GM12872 (cell line): ENCODE measurements around the gene SPEN.

Experiments
- CTCF ChIP-seq: IDR thresholded peaks from 3 replicates; pipeline ENCODE4 v1.5.1; 2011; ENCODE audit warnings: low read depth, mild to moderate bottlenecking, low read length, moderate library complexity; ENCODE audit not compliant: insufficient read depth

Gene SPEN

DNA sequence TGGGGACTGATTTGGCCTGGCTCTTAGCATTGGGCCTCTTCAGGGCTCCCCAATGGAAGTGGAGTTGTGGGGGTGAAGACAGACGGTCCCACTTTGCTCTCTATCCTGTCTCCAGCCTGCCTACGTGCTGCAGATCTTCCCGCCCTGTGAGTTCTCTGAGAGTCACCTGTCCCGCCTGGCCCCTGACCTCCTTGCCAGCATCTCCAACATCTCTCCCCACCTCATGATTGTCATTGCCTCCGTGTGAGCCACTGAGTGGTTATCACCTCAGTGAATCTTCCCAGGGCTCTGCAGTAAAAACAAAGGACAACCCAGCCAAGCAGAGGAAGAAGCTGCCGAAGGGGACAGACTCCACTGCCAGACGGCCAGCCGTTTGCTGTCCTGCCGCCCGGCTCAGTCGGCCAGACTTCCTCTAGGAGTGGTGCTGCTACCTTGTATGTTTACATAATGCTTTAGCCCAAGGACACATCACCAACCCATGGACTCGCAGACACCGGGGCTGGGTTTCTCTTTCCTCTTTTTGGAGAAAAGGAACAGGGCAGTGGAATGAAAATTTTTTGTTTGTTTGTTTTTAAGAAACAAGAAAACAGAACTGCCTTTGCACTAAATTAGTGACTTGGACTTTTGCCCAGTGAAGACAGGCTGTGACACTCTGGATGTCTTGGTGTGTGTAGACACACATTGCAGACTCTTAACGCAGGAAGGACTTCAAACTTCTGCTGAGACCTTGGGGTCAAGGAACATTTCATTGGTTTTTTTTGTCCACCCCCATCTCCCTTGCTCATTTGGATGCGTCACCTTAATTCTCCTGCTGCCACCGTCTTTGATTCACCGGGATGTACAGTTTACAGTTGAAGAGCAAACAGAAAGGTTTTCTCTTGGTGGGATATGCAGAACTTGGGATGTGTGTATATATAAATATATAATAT, 91.9 kb downstream of the SPEN start:
- TF ChIP-seq CTCF: no peak

DNA sequence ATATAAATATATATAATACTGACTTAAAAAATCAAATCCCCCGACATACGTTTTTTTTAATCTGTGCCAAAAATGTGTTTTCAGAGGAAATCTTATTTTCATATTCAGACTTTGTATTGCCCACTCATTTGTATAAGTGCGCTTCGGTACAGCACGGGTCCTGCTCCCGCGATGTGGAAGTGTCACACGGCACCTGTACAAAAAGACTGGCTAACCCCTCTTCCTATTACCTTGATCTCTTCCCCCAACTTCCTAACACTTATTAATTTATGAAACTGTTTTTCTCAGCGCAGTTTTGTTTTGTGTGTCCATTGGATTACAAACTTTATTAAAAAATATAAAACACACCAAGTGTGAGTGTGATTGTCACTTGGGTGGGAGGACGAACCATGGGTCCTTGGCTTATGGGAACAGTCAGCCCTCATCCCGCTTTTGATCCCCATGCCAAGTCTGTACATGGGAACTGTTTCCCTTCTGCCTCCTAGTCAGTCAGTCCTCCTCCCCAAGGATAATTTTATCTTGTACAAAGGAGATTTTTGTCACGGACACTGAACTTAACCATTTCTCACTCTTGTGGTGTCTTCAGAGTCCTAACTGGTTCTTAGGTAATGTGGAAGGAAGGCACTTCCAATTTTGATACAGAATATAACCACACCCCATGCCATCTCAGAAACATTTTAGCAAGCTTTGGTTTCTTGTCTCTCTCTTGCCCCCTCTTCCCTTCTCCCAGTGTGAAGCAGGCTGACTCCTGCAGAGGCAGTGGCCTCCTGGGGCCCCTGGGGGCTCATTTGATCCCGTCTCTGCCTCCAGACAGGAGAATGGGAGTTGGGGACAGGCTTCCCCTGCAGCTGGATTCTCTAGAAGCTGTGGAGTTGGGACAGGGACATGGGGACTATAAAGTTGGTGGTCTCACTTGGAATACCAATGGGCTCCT, 92.9 kb downstream of the SPEN start:
- no peak for TF ChIP-seq CTCF

DNA sequence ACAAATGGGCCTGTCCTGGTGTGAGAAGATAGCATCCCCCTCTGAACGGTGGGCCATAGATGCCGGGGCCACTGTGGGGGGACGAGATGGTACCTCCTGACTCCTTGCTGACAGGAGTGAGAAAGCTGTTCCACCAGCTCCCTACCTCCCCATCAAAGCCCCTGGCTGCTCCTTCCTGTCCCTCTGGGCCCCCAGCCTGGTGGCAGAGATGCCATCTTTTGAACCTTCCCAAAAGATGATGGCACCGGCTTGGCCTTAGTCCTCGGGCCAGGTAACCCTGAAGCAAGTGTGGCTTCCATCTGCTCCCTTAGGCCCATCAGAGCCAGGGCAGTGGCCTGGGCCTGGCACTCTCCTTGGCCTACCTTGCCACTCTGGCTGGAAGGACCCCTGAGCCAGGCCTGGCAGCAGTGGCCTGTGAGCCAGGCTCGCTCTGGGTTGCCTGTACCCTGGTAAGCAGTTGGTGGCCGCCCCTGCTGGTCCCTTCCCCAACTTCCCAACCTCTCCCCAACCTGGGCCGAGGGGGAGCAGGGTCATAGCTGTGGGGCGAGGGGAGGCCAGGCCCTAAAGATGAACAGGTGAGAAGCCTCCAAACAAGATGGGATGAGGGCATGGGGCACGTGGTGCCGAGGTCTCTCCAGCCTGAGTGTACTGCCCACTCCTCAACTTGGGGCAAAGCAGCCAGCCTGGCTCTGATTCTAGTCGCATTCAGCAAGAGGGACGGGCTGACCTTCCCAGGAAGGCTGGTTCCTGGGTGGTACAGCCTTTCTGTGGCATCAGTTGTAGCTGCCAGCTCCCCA, 93.7 kb downstream of the SPEN start:
- TF ChIP-seq CTCF: no peak

- no peak for TF ChIP-seq CTCF
Measured at GRCh38 chr1:15941899-15942660, 94.6 kb downstream of the SPEN start.

GRCh38 chr1:15942661-15943327, 95.3 kb downstream of the SPEN start:
- TF ChIP-seq CTCF: no peak

- no peak for TF ChIP-seq CTCF
Measured at GRCh38 chr1:15943328-15943991, 96.0 kb downstream of the SPEN start.
